GM19452 (cell line): Measurements from ENCODE around the gene EMX1.

ENCODE experiments used
- ATAC-seq: cut with Tn5 transposase; IDR thresholded peaks from one replicate; pipeline ENCODE4 v1.9.1; 2021; ENCODE audit not compliant: unreplicated experiment

EMX1 gene

GRCh38 chr2:72917138-72917876 is at the start of gene EMX1:
EMX1 (plus strand) TSS chr2:72917519; CDS start chr2:72917853, 334 bp downstream.
- ATAC-seq: peak; percentile 40

- no peak for ATAC-seq
Observed at GRCh38 chr2:72871060-72871459, 46.3 kb upstream of the EMX1 start.

DNA sequence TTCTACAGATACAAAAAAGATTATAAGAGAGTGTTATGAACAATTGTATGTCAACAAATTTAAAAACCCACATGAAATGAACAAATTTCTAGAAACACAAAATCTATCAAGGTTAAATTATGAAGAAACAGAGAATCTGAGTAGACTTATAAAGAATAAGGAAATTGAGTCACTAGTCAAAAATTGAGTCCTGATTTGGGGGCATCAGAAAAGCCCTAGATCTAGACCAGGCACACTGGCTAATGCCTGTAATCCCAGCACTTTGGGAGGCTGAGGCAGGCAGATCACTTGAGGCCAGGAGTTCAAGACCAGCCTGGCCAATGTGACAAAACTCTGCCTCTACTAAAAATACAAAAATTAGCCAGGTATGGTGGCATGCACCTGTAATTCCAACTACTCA is 45.4 kb upstream of the EMX1 start:
- no peak for ATAC-seq

GRCh38 chr2:72883356-72883962 is 33.9 kb upstream of the EMX1 start:
- no peak for ATAC-seq

DNA sequence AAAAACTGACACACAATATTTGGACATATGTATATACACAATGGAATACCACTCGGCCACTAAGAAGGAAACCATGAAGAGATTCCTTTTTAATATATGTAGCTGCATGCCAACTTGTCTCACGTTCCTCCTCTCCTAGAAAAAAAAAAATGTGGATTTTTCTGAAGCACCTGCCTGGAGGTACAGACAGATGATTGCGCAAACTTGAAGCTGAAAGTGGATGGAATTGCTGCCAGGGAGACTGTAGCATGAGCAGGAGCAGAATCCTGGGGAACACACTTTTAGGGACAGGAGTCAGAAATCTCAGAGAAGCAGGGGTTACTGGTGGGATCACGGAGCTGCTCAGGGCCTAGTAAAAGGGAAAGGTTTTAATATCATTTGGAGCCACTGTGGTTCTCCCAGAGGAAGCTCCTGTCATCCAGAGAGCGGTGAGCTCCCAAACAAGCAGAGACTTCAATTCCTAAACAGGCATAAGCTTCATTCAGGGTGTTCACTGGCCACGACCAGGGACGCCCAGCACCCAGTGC is 30.8 kb upstream of the EMX1 start:
- ATAC-seq: no peak

GRCh38 chr2:72887032-72887739 is 30.1 kb upstream of the EMX1 start, which contains the start of gene SPR:
SPR (plus strand) TSS chr2:72887408; CDS start chr2:72887433, 25 bp downstream.
- ATAC-seq: peak; percentile 76

- ATAC-seq: peak; percentile 7
Observed at GRCh38 chr2:72887740-72888437, 29.4 kb upstream of the EMX1 start.

DNA sequence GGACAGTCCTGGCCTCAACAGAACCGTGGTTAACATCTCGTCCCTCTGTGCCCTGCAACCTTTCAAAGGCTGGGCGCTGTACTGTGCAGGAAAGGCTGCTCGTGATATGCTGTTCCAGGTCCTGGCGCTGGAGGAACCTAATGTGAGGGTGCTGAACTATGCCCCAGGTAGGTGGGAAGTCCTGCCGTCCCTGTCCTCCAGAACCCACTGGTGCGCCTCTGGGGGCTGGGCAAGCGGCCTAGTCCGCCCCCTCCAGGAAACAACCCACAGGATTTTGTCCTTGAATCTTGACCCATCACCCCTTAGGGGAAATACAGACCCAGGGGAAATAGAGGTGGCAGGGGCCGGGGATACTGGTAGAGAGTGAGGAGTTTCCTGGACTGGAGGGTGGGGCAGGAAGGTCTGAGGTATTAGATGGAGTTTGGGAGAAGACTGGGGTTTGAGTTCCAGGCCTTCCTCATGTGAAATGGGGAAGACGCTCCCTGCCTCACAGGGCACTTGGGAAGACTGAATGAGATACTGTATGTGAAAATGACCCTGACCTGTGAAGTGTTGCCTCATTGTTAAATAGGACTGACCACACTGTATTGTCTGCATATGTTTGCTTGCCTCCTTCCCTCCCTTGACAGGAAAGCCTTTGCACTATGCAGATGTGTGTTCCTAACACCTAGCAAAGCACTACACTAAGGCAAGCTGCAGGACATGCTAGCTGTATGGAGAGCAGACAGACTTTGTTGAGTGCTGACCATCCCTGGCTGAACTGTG is 28.7 kb upstream of the EMX1 start:
- no peak for ATAC-seq

- no peak for ATAC-seq
Observed at GRCh38 chr2:72889991-72890390, 27.3 kb upstream of the EMX1 start.

GRCh38 chr2:72891091-72891818 is 26.1 kb upstream of the EMX1 start:
- no peak for ATAC-seq

GRCh38 chr2:72892506-72893173 is 24.7 kb upstream of the EMX1 start:
- ATAC-seq: peak; percentile 67

DNA sequence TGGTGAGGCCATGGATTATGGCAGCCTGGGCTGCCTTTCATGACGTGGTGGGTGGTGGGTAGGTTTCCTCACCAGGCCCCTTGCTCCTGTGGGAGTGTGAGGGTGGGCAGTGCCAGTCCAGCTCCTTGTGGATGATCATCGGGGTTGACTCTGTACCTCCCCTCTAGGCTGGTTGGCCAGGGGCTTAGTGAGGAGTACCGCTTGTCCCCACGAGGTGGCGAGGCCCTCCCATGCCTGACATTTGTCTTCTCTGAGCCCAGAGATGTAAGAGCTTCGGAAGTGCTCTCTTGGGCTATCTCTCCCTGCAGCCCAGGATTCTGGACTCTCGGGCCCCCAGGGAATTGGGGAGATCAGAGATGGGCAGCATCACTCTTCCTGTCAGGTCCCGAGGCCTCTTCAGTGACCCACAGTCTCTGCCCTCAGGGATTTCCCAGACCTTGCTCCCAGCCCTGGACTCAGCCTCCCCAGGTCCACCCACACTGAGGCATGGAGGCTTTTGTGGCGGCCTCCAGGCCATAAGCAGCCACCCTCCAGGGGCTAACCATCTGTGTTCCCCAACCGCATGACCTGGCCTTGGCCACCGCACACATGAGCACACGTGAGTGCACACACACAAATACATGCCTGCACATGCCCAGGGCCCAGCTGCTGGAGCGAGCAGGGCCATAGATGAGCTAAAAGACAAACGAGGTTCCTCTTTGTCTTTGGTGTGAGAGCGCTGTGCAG is 23.6 kb upstream of the EMX1 start:
- peak; percentile 59 for ATAC-seq

DNA sequence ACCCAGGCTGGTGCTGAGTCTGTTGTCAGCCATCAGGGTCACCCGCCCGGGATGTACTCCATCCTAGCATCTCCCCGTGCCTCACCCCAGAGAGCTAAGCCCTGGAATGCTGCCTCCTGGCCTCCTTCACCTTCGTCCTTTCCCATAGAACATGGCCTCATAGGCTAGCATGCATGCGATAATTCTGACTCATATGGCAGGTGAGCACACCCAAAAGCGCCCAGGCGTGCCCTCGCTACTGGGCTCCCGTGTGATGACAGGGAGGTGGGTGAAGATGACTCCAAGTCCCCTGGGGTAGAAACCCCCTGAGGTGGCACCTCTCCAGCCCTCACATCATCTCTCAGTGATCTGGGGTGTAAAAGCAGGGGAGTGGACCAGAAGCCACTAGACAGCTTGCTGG is 22.8 kb upstream of the EMX1 start:
- no peak for ATAC-seq

- no peak for ATAC-seq
Observed at GRCh38 chr2:72895154-72895553, 22.2 kb upstream of the EMX1 start.

GRCh38 chr2:72895759-72896281 is 21.5 kb upstream of the EMX1 start:
- no peak for ATAC-seq

- no peak for ATAC-seq
Observed at GRCh38 chr2:72896446-72896845, 20.9 kb upstream of the EMX1 start.

DNA sequence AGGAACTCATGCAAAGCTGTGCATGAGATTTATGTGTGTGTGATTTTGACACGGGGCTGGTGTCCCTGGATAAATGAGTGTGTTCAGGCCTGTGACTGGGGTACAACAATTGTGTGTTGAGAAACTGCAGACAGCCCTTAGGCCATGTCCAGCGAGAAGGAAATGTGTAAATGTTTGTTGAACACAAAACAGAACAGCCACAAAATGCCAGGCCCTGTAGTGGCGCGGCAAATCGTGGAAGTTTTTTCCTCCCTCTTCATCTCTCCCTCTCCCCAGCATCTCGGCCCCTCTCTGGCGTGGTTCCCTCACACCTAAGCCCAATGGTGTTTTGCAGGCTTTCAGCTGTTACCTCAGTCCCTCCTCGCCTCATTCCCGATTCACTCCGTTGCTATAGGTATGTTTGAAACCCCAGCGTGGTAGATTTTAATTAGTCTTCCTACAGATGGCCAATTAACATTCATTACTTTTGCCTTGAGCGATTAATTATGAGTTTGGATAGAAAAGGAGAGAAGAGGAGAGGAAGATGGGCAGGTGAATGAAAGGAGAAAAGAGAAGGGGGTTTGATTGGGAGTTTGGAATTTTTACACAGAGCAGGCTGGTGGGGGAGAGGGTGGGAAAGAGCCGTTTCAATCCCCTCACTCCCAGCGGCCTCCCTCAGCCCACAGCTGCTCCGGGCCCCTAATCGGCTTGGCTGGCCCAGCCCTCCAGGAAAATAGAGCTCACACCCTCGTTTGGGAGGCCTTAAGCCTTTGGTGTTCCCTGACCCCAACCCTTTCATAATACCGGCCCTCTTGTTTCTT is 19.3 kb upstream of the EMX1 start:
- ATAC-seq: no peak

DNA sequence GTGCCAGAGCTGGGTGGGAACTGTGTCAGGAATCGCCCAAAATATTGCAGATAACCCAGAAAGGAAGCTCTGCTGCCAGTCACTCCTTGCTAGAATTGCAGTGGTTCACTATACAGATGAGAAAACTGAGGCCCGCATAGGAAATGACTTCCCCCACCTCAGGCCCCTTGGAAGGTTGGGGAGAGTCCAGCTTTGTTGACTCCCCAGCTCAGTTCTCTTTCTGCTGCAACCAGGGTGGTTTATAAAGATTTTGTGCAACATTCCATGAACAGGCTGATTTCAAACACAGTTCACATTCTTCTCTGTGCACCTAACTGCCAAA is 18.8 kb upstream of the EMX1 start:
- ATAC-seq: no peak
